HepG2 (cell line): ENCODE data around the gene APIP.

Source experiments
- DPF2 ChIP-seq: sonication (generic); formaldehyde crosslinking; IDR thresholded peaks from 2 replicates; pipeline ENCODE4 v1.4.0; 2020; ENCODE audit warnings: mild to moderate bottlenecking, low read depth, missing genetic modification reagents, borderline replicate concordance
- GABPA ChIP-seq, 2 experiments: IDR thresholded peaks; 2 replicates each; pipeline ENCODE4 v1.6.1; 2011 to 2016; ENCODE audit warnings: low read depth in 2 of 2, low read length in 1 of 2, missing biosample characterization in 1 of 2, missing genetic modification characterization in 1 of 2
- HNRNPLL ChIP-seq: fragments of 200-400 bp; formaldehyde crosslinking; IDR thresholded peaks from 2 replicates; pipeline ENCODE4 v1.6.1; 2017; ENCODE audit warnings: mild to moderate bottlenecking, low read depth, low read length; ENCODE audit not compliant: poor library complexity, severe bottlenecking
- NR1H2 ChIP-seq: sonication (generic); formaldehyde crosslinking; IDR thresholded peaks from 2 replicates; pipeline ENCODE4 v1.8.1; 2022; ENCODE audit warnings: low read depth, missing genetic modification reagents, borderline replicate concordance
- NR2F2 ChIP-seq: IDR thresholded peaks from 2 replicates; pipeline ENCODE4 v1.6.1; 2012; ENCODE audit warnings: low read depth, inconsistent platforms, borderline replicate concordance
- SP140L ChIP-seq: sonication (generic); formaldehyde crosslinking; IDR thresholded peaks from 2 replicates; pipeline ENCODE4 v1.4.0; 2020; ENCODE audit warnings: missing genetic modification reagents, borderline replicate concordance
- ZNF30 ChIP-seq: sonication (generic); formaldehyde crosslinking; IDR thresholded peaks from 2 replicates; pipeline ENCODE4 v1.5.0; 2020; ENCODE audit warnings: mild to moderate bottlenecking, missing genetic modification reagents
- TF ChIP-seq, protein P1 (sequence below): sonication (generic); formaldehyde crosslinking; IDR thresholded peaks from 2 replicates; pipeline ENCODE4 v1.8.1; 2022; ENCODE audit warnings: low read depth, mild to moderate bottlenecking, missing genetic modification reagents
- TF ChIP-seq, protein P2 (sequence below): sonication (generic); formaldehyde crosslinking; IDR thresholded peaks from 2 replicates; pipeline ENCODE4 v1.5.0; 2020; ENCODE audit warnings: mild to moderate bottlenecking, missing genetic modification reagents, moderate library complexity

DNA sequence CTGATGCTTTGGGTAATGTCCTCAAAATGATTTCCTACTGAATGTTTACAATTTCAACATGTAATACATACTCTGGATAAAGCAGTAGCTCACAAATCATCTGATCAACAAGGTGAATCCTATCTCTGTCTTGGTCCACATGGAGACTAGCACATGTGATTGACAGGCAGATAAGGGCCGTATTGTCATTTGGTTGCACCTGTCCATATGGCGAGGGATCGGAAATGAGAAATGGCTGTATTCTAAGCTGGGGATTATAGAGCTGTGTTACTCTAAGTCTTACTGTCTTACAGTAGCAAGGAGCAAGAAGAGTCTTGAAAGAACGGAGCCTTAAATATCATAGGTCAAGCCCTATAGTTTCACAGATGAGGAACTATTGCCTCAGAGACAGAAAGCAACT, 55.7 kb downstream of the APIP start:
- TF ChIP-seq DPF2 (CRISPR knock-in tag) (no peak), NR2F2 (no peak), SP140L (CRISPR knock-in tag) (no peak), ZNF30 (CRISPR knock-in tag) (no peak), GABPA (IDR thresholded peaks at IDR 0.05; ENCODE audit: low read depth, low read length) (no peak), GABPA (CRISPR knock-in tag; IDR thresholded peaks at IDR 0.05; ENCODE audit: low read depth) (no peak), HNRNPLL (no peak), NR1H2 (CRISPR knock-in tag) (no peak)
- TF ChIP-seq, protein P1, sequence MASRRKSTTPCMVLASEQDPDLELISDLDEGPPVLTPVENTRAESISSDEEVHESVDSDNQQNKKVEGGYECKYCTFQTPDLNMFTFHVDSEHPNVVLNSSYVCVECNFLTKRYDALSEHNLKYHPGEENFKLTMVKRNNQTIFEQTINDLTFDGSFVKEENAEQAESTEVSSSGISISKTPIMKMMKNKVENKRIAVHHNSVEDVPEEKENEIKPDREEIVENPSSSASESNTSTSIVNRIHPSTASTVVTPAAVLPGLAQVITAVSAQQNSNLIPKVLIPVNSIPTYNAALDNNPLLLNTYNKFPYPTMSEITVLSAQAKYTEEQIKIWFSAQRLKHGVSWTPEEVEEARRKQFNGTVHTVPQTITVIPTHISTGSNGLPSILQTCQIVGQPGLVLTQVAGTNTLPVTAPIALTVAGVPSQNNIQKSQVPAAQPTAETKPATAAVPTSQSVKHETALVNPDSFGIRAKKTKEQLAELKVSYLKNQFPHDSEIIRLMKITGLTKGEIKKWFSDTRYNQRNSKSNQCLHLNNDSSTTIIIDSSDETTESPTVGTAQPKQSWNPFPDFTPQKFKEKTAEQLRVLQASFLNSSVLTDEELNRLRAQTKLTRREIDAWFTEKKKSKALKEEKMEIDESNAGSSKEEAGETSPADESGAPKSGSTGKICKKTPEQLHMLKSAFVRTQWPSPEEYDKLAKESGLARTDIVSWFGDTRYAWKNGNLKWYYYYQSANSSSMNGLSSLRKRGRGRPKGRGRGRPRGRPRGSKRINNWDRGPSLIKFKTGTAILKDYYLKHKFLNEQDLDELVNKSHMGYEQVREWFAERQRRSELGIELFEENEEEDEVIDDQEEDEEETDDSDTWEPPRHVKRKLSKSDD (CRISPR knock-in tag), result no peak
- TF ChIP-seq, protein P2, sequence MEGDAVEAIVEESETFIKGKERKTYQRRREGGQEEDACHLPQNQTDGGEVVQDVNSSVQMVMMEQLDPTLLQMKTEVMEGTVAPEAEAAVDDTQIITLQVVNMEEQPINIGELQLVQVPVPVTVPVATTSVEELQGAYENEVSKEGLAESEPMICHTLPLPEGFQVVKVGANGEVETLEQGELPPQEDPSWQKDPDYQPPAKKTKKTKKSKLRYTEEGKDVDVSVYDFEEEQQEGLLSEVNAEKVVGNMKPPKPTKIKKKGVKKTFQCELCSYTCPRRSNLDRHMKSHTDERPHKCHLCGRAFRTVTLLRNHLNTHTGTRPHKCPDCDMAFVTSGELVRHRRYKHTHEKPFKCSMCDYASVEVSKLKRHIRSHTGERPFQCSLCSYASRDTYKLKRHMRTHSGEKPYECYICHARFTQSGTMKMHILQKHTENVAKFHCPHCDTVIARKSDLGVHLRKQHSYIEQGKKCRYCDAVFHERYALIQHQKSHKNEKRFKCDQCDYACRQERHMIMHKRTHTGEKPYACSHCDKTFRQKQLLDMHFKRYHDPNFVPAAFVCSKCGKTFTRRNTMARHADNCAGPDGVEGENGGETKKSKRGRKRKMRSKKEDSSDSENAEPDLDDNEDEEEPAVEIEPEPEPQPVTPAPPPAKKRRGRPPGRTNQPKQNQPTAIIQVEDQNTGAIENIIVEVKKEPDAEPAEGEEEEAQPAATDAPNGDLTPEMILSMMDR, result no peak
